ENCODE results near the gene DCP2.

- TF ChIP-seq CTCF (IDR thresholded peaks at IDR 0.05) = no peak
- no peak for TF ChIP-seq POLR2A (IDR thresholded peaks at IDR 0.05)
These were observed 68.3 kb downstream of the DCP2 start for GRCh38 chr5:113044776-113045465.

Measured in Peyer's patch (tissue), 4 donors.